GM12873 (cell line): ENCODE results near the gene BEST1.

ENCODE experiments used
- TF ChIP-seq, protein P1 (sequence below): IDR thresholded peaks from 2 replicates; pipeline ENCODE4 v1.5.1; 2012; ENCODE audit warnings: low read depth, mild to moderate bottlenecking, moderate library complexity, low read length, control low read depth; ENCODE audit not compliant: insufficient read depth; ENCODE audit errors: missing control alignments

Gene BEST1

DNA sequence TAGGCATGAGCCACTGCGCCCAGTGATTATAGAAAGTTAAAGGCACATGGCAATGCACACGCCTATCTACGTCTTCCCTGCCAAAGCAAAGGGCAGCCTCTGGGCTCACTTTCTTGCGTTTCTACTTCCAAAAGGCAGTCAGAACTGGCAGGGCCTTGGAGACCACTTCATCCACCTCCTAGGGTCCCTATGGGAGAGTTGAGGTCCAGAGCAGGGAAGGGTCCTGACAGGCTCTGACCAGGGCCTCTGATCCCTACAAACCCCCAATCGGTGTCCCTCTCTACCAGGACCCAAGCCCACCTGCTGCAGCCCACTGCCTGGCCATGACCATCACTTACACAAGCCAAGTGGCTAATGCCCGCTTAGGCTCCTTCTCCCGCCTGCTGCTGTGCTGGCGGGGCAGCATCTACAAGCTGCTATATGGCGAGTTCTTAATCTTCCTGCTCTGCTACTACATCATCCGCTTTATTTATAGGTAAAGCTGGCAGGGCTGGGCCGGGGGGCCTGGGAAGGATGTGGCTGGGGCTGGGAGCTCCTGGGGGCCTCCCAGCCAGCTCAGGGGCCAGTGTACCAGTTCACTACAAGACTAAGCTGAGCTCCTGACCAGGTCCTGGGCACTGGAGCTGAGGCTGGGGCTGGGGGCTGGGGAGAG lies 1.5 kb downstream of the BEST1 start:
- TF ChIP-seq, protein P1, sequence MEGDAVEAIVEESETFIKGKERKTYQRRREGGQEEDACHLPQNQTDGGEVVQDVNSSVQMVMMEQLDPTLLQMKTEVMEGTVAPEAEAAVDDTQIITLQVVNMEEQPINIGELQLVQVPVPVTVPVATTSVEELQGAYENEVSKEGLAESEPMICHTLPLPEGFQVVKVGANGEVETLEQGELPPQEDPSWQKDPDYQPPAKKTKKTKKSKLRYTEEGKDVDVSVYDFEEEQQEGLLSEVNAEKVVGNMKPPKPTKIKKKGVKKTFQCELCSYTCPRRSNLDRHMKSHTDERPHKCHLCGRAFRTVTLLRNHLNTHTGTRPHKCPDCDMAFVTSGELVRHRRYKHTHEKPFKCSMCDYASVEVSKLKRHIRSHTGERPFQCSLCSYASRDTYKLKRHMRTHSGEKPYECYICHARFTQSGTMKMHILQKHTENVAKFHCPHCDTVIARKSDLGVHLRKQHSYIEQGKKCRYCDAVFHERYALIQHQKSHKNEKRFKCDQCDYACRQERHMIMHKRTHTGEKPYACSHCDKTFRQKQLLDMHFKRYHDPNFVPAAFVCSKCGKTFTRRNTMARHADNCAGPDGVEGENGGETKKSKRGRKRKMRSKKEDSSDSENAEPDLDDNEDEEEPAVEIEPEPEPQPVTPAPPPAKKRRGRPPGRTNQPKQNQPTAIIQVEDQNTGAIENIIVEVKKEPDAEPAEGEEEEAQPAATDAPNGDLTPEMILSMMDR = no peak

DNA sequence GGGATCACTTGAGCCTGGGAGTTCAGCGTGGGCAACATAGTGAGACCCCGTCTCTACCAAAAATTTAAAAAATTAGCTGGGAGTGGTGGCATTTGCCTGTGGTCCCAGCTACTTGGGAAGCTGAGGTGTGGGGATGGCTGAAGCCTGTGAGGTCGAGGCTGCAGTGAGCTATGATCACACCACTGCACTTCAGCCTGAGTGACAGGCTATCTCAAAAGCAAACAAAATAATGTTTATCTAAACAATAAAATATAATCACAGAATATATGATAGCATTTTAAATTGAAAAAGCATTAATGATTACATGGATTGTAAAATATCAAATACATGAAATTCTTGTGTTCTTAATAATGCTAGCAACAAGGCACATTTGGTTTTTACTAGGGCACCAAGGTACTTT lies 2.7 kb downstream of the BEST1 start:
- TF ChIP-seq, protein P1 = no peak

GRCh38 chr11:61954106-61954850 lies 4.1 kb downstream of the BEST1 start:
- TF ChIP-seq, protein P1 = no peak

GRCh38 chr11:61954851-61955421 lies 4.8 kb downstream of the BEST1 start:
- TF ChIP-seq, protein P1 = no peak

GRCh38 chr11:61955422-61956135 lies 5.4 kb downstream of the BEST1 start:
- TF ChIP-seq, protein P1 = no peak

GRCh38 chr11:61956191-61957020 lies 6.3 kb downstream of the BEST1 start:
- TF ChIP-seq, protein P1 = no peak
